Stimulated activated CD4-positive, alpha-beta T cell treated with anti-CD3 and anti-CD28 coated beads, TNF-alpha, amount 100 ng/mL, for 48 hours (primary cell): ENCODE results near the gene CDH13.
"Not testable (repeated sequence)": the region's sequence is repeated elsewhere in the genome, so short reads cannot be mapped to it uniquely, and the experiment has no call there.

Experiments used
- DNase-seq, 3 donors: peaks; one replicate each; pipeline ENCODE4 v3.0.0-alpha.2; 2020; ENCODE audit warnings: low read depth in 3 of 3

Gene CDH13

GRCh38 chr16:82884320-82884898 lies 257.6 kb downstream of the CDH13 start:
- DNase-seq = no peak

DNA sequence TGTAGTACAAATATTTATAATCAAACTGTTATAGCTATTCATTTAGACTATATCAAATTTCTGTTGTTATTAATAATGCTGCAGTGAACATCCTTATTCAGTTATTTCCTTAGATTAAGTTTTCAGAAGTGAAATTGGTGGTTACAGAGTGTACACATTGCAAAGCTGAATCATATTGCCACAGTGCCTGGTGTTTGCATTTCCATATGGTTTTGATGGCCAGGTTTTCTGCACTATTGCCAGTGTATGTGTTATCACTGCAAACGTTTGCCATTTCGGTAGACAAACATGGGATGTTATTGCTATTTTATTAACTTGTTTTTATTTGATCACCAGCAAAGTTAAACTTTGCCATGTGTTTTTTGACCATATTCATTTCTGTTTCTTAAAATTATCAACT lies 259.4 kb downstream of the CDH13 start:
- DNase-seq = no peak

GRCh38 chr16:82888591-82889001 lies 261.8 kb downstream of the CDH13 start:
- DNase-seq = no peak

GRCh38 chr16:82891424-82891823 lies 264.7 kb downstream of the CDH13 start:
- no peak for DNase-seq

- DNase-seq = no peak
Observed at GRCh38 chr16:82891918-82892317, 265.1 kb downstream of the CDH13 start.

DNA sequence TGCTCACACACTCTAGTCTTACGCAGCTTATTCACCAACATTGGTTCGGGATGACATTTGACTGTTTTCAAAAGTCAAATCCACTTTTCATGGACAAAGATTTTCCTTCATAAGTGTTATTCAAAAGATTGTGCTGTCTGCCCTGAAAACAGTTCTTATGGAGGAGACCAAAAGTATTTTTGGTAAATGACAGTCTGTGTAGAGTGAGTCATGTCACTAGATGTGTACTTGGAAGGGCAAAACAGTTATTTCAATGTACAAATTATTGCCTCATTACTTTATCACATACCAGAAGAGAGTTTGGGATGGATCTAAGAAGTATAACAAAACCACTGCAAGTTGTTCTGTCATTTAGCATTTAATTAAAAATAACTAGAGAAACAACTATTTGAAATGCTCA lies 265.6 kb downstream of the CDH13 start:
- no peak for DNase-seq

- DNase-seq = no peak
Observed at GRCh38 chr16:82895843-82896242, 269.1 kb downstream of the CDH13 start.

DNA sequence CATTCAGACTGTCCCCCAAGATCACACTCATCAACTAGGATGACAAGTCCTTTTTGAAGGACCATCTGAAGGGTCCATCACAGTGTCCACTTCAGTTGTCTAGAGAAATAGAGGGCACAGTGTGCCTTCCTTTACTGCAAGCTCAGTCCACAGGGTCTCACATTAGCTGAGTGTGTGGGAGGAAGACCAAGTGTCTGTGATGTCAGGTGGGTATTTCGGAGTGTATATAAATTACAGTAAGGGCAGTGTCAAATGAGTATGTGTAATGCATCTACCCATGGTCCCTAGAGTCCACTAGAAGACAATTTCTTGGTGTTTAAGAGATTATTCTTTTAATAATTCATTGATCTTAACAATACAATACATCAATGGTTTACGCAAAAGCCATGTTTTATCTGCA lies 272.2 kb downstream of the CDH13 start:
- DNase-seq = no peak

DNA sequence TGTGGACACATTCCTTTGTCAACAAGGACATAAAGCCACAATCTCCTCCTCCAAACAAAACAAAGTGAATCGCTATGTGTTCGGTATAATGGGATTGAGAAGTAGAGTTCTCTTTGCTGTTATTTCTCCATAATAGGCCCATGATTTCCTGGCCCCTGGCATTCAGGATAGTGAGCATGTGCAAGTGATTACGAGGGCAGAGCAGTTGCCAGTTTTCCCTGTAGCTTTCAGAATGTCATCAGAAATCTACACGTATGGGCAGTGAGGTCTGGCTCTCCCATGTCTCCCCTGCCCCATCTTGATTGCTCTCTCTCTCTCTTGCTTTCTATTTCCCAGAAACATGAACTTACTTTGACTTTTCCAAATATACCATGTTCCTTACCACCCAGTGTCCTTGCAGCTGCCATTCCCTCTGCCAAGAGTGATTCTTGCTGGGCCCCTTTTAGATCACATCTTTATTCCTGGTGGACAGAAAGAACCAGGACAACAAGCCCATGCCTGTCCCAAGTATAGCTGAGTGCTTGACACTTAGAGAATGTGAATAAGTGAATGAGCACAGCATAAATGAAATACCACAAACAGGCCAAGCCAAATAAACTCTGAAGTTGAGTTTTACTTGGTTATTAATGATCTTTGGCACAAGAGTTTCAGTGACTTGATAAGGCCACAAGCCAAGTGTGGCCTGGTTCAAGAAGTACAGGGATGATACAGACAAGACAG lies 273.1 kb downstream of the CDH13 start:
- DNase-seq = no peak

DNA sequence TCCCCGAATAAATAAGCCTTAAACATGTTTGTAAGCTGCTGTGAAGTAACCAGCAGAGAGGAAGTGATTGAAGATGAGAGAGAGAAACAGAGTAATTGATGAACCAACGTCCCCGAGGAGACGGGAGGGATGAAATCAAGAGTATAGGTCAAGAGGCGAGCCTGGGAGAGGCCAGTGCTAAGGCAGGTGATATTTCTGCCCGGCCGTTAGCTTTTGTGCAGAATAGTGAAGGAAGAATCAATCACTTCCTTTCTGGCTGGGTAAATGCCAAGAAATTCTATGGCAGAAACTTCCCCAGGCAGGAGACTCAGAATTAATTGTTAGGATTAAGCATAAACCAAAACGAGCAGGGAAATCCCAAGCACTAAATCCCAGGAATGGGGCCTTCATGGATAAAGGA lies 273.8 kb downstream of the CDH13 start:
- no peak for DNase-seq

GRCh38 chr16:82911925-82912324 lies 285.2 kb downstream of the CDH13 start:
- no peak for DNase-seq

GRCh38 chr16:82915139-82915824 lies 288.5 kb downstream of the CDH13 start:
- no peak for DNase-seq

DNA sequence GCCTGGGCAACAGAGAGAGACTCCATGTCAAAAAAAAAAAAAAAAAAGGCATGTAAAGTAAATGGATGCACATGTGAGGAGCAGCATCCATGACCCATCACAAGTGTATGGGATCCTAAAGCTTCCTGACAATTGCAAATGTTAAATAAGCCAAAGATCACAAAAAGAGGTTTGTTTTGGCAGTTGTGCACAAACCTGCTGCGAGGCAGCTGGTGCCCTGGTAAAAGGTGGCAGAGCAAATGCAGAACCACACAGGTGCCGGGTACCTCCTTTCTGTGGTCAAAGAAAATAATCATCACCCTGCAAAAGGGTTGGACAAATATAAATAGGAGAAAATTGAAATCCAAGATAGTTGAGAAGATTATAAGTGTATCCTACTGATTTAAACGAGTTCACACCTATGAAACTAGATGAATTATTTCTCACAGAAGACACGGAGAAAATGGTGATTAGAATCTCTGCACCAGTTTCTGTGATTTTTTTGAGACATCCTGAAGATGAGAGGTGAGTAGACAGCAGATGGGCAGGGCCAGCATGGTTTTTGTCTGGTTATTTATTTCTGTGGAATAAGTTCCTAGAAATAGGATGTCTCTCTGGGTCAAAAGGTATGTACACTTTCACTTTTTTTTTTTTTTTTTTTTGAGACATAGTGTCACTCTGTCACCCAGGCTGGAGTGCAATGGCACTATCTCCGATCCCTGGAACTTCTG lies 291.3 kb downstream of the CDH13 start:
- no peak for DNase-seq

DNA sequence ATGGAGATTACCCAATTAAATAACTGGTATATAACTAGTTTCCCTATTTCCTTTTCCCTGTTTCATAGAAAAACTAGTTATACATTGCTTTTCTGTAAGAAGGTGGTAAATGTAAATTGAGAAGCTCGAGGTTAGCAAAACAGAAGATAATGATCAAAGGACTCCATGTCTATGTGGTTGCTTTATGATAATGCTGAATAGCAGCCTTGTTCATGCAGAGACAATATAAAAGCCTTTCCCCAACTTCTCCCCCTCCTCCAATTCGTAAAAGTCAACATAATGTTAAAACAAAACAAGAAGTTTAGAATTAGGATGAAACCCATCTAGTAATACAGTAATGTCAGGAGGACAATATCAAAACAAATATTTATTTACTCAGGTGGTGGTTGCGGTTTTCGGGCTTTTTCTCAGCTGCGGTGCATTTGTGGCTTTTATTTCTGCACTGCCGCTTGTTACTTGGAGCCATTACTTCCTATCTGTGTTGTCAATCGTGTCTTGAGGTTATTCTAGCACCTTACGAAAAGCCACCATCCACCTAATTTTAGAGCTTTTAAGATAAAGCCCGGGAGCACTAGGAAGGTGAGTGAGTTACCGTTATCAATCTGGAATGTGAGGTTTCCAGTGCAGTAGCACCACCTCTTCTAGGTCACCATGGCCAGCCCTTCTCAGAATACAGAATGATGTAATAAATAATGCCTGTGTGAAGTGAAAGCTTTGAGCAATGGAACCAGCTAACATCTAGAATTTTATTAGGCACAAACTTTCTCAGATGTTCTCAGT lies 297.5 kb downstream of the CDH13 start:
- DNase-seq = no peak

- DNase-seq = no peak
Observed at GRCh38 chr16:82926500-82926899, 299.7 kb downstream of the CDH13 start.

DNA sequence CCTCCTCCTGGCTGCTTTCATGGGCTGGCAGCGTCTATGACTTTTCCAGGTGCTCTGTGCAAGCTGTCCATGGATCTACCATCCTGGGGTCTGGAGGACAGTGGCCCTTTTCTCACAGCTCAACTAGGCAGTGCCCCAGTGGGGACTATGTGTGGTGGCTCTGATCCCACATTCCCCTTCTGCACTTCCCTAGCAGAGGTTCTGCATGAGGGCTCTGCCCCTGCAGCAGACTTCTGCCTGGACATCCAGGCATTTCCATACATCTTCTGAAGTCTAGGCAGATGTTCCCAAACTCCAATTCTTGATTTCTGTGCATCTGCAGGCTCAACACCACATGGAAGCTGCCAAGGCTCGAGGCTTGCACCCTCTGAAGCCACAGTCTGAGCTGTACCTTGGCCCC lies 307.2 kb downstream of the CDH13 start:
- not testable (repeated sequence) for DNase-seq

- no peak for DNase-seq
Observed at GRCh38 chr16:82935766-82936165, 309.0 kb downstream of the CDH13 start.

DNA sequence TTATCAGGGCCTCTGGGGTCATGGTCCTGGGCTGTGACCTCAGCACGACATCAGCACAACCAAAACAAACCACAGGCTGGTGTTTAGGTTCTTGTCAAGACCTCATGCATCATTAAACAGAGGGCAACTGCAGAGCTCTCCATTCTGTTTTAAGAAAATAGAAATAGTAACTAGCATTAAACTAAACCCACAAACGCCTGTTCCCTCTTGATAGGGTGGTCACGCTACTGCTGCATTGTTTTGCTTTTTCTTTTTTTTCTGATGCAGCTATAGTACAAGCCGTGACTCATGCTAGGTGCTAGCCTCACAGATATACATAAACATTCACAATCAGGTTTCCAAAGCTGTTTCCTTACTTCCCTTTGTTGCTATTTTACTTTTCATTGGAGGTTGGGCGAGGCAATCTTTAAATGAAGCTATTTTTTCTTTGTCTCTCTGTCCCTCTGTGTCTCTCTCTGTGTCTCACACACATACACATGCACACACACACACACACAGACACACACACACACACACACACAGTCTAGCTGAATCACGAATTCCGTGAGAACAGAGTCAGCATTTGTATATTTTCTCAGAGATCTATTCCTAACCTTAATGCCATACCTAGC lies 310.3 kb downstream of the CDH13 start:
- DNase-seq = no peak

- no peak for DNase-seq
Observed at GRCh38 chr16:82937926-82938520, 311.3 kb downstream of the CDH13 start.

DNA sequence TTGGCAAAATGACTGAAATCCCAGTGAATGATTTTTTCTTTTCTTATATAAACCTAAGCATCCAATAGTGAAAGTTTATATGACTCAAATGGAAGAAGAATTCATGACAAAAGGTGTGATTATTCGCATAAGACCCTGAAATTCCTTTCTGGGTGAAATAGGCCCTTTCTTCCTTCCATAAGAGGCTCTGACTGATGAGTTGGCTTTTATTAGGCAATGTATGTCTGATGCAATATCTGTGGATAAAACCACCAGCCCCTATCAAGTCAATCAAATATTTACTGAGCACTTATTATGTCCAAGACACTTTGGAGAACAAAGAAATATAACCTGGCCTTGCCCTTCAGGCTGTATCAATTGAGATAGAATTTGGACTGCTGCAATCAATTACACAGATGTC lies 316.6 kb downstream of the CDH13 start:
- no peak for DNase-seq
